Measurements from ENCODE around the gene PHLDA3. TPM values are rescaled to one million over a fixed set of nuclear protein-coding genes. Genes with fewer than 3 reads are reported as not detected.
"Not testable (repeated sequence)": the region's sequence is repeated elsewhere in the genome, so short reads cannot be mapped to it uniquely, and the experiment has no call there.

Gene PHLDA3
- total RNA-seq, 6 experiments from 2014 or later: 1.0 to 10.9 (median 2.7) TPM

DNA sequence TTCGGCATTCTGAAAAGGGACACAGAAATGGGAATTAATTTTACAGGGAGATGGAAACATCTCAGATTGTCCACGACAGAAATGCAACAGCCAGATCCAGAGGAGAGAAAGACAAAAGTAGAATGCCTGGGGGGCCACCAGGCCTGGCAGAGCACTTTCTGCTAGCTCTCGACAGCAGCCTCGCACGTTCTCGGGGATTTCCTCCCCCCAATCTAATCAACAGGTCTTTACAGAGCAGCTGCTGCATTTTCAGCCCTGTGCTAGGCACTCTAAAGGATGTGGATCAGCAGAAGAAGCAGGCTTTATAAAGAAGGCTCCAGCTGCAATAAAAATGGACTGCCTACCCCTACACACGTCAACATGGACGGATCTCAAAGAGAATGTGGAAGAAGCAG, 27.3 kb upstream of the PHLDA3 start:
- Histone ChIP-seq H3K9me3 (no peaks in the 10 kb centered on the region), H3K27ac (peak overlapping the region; percentile 14 to 79 (median 72)), H3K27me3 (no peaks in the 10 kb centered on the region), H3K4me3 (no peak overlapping the region), H3K4me1 (peaks cover 0 to 83% (median 33%) of the 10 kb centered on the region in 4 donors), H3K36me3 (peaks cover 0 to 16% (median 6%) of the 10 kb centered on the region in 4 donors)
- ATAC-seq: no peak
- WGBS (ENCODE audit: insufficient coverage, low coverage, low lambda C conversion rate, missing lambda C conversion rate): 73% methylated on average over 8 of the region's 8 CpGs
- intact Hi-C loops (cut with DNase I): no loop called here
- no peak for TF ChIP-seq POLR2A (IDR thresholded peaks at IDR 0.05)
- TF ChIP-seq CTCF (IDR thresholded peaks at IDR 0.05): no peak
- no peak for DNase-seq

- TF ChIP-seq POLR2A (IDR thresholded peaks at IDR 0.05) (no peak), CTCF (IDR thresholded peaks at IDR 0.05) (no peak)
- H3K9me3 ChIP-seq: no peaks in the 10 kb centered on the region
- ATAC-seq (peak; percentile 48 to 77 (median 61)), DNase-seq (peak in 2 of 3 donors; percentile 77 to 88)
- H3K4me1 ChIP-seq: peaks cover 0 to 79% (median 30%) of the 10 kb centered on the region in 4 donors
- H3K27me3 ChIP-seq: no peaks in the 10 kb centered on the region
- intact Hi-C loops (cut with DNase I): no loop called here
- H3K4me3 ChIP-seq: no peak overlapping the region
- WGBS (ENCODE audit: insufficient coverage, low coverage, low lambda C conversion rate, missing lambda C conversion rate): 33% methylated on average over 10 of the region's 11 CpGs
- H3K27ac ChIP-seq: peak overlapping the region; percentile 28 to 79 (median 72)
- H3K36me3 ChIP-seq: peaks cover 0 to 16% (median 6%) of the 10 kb centered on the region in 4 donors
These were observed 26.7 kb upstream of the PHLDA3 start for GRCh38 chr1:201495551-201496295.

GRCh38 chr1:201493757-201494617, 25.0 kb upstream of the PHLDA3 start:
- no peak for DNase-seq
- Histone ChIP-seq H3K27me3 (no peaks in the 10 kb centered on the region), H3K4me3 (no peak overlapping the region), H3K4me1 (peaks cover 0 to 79% (median 25%) of the 10 kb centered on the region in 4 donors), H3K36me3 (peaks cover 0 to 16% (median 6%) of the 10 kb centered on the region in 4 donors), H3K9me3 (no peaks in the 10 kb centered on the region), H3K27ac (peak overlapping the region in 2 of 3 donors; percentile 27 to 79)
- ATAC-seq: peak in 3 of 4 donors; percentile 9 to 35 (median 15)
- intact Hi-C loops (cut with DNase I): no loop called here
- 30% methylated on average over 13 of the region's 15 CpGs for WGBS (ENCODE audit: insufficient coverage, low coverage, low lambda C conversion rate, missing lambda C conversion rate)
- TF ChIP-seq CTCF (IDR thresholded peaks at IDR 0.05) (no peak), POLR2A (IDR thresholded peaks at IDR 0.05) (no peak)

DNA sequence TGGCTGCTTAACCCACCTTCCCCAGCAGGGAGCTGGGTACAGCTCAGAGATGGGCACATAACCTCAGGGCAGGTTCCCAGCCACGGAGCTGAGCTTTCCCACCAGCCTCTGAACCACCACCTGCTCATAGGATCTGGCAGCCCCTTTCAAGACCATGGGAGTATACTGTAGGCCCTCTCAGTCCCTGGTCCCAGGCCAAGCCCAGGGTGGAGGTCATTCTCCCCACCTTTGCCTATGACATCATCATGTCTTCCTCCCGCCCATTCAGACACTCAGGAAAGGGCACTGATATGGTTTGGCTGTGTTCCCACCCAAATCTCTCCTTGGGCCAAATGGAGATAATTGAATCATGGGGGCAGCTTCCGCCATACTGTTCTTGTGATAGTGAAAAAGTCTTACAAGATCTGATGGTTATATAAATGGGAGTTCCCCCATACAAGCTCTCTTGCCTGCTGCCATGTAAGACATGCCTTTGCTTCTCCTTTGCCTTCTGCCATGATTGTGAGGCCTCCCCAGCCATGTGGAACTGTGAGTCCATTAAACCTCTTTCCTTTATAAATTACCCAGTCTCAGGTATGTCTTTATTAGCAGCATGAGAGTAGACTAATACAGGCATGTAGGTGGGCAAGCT, 24.2 kb upstream of the PHLDA3 start:
- H3K27me3 ChIP-seq; H3K9me3 ChIP-seq; H3K4me3 ChIP-seq; DNase-seq; ATAC-seq; intact Hi-C loops (cut with DNase I): not testable (repeated sequence)
- Histone ChIP-seq H3K36me3 (peaks cover 0 to 24% (median 6%) of the 10 kb centered on the region in 4 donors), H3K4me1 (peaks cover 0 to 75% (median 22%) of the 10 kb centered on the region in 4 donors), H3K27ac (peak overlapping the region in 2 of 3 donors; percentile 11 to 79)
- WGBS (ENCODE audit: insufficient coverage, low coverage, low lambda C conversion rate, missing lambda C conversion rate): 83% methylated on average over 1 of the region's 3 CpGs
